Activated CD8-positive, alpha-beta T cell treated with anti-CD3 and anti-CD28 coated beads, Interleukin-2, amount 10 ng/mL, durations not matched to agents 7 days and 5 days (primary cell): ENCODE measurements around the gene POU2F3. TPM values are rescaled to one million over a fixed set of nuclear protein-coding genes. Genes with fewer than 3 reads are reported as not detected.

Experiments used
- ATAC-seq: fragments of 150-1000 bp; cut with Tn5 transposase; one replicate; pipeline ENCODE4 v1.10.0; 2021; ENCODE audit warnings: moderate library complexity
- CTCF ChIA-PET: fragments of 350-600 bp; sonication (Branson Sonifier 250); formaldehyde crosslinking; loops from one replicate; lab custom pipeline; 2021; ENCODE audit warnings: antibody characterized with exemption; lab: Charles Lee
- POLR2A ChIA-PET: fragments of 350-600 bp; sonication (Branson Sonifier 250); formaldehyde crosslinking; loops from one replicate; lab custom pipeline; 2021; ENCODE audit warnings: antibody characterized with exemption; lab: Charles Lee
- DNase-seq: peaks from one replicate; pipeline ENCODE4 v3.0.0-alpha.2; 2020
- H3K27ac Mint-ChIP-seq: one replicate; pipeline ENCODE4 v1.8.0; 2021; ENCODE audit warnings: mild to moderate bottlenecking, mixed read lengths
- H3K27me3 Mint-ChIP-seq: one replicate; pipeline ENCODE4 v1.8.0; 2021; ENCODE audit warnings: low read depth, mixed read lengths
- H3K36me3 Mint-ChIP-seq: one replicate; pipeline ENCODE4 v1.8.0; 2021; ENCODE audit warnings: low read depth, mixed read lengths
- H3K4me1 Mint-ChIP-seq: one replicate; pipeline ENCODE4 v1.8.0; 2021; ENCODE audit warnings: low read depth, mixed read lengths
- H3K4me3 Mint-ChIP-seq: one replicate; pipeline ENCODE4 v1.8.0; 2021; ENCODE audit warnings: mild to moderate bottlenecking, mixed read lengths
- H3K9me3 Mint-ChIP-seq: one replicate; pipeline ENCODE4 v1.8.0; 2022; ENCODE audit warnings: mixed read lengths; ENCODE audit not compliant: insufficient read depth
- total RNA-seq, 2 experiments: library from RNA; stranded (reverse); gene quantifications; one replicate each; pipeline ENCODE4 v1.2.3, GENCODE V29; 2021

POU2F3 gene
- total RNA-seq, 2 experiments from 2014 or later: not detected

DNA sequence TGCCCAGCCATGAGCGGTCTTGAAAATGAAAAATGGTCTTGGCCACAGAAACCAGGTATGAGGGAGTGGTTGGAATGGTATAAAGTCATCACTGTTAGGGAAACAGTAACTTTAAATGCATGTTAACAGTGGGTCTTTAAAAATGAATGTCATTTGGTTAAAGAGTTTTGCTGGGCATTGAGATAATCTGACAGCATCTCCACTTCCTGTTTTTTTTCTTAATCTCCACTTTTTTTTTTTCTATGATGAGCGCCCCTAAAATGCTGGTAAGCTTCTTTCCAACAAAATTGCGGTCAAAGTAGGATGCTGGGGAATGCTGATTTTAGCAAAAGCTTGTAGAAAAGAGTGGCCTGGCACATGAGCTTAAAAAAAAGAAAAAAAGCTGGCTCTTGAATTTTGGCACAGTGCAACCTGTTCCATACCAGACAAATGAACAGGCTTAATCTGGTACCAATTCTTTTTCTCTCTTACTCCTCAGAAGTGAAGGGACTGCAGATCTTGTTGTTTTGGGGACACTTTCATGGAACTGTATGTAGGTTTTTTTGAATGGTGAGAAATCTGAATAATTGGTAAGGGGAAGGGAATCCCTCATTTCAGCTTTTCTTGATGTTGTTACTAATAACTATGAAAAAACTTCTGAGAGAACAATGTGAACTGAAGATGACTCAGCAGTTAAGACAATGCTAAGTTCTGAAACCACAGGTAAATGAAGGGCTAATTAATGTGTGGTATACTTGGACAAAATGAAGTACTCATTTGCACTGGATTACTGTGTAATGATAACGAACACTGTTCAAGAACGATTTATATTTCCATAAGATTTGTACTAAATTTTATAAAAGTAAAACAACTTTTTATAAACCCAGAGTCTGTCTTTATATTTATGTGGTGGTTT lies 93.1 kb downstream of the POU2F3 start:
- no peak for DNase-seq
- ChIA-PET CTCF (interaction anchor here (0.9 to 1.2 kb wide), 3 partner anchors 17 to 352 kb away, joined by 3 read pairs; no protein-coding TSS in a partner anchor), POLR2A (no interaction called here)
- ATAC-seq: no peak
- peaks cover 2% of the 10 kb centered on the region for H3K36me3 Mint-ChIP-seq
- H3K4me3 Mint-ChIP-seq: no peak overlapping the region
- H3K27ac Mint-ChIP-seq: no peak overlapping the region
- H3K9me3 Mint-ChIP-seq: no peaks in the 10 kb centered on the region
- peaks cover 16% of the 10 kb centered on the region for H3K4me1 Mint-ChIP-seq
- H3K27me3 Mint-ChIP-seq: peaks cover 45% of the 10 kb centered on the region

DNA sequence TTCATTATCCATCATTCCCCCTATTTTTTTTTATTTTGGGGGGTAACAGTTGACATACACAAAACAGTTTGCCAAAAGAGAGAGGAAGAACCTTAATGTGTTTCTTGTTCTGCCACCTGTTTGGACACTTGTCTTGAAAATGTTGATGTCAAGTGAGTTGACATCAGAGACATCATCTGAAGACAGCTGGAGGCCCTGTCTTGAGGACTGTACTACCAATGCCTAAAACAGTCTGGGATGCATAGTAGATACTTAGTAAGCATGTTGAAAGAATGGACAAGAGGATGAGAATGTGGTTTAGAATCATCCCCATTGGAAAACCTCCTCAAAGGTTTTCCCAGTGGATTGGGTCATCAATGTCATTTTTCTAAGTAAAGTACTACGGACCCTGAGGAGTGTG lies 93.9 kb downstream of the POU2F3 start:
- peaks cover 47% of the 10 kb centered on the region for H3K27me3 Mint-ChIP-seq
- no peaks in the 10 kb centered on the region for H3K9me3 Mint-ChIP-seq
- CTCF ChIA-PET: interaction anchor here (0.7 to 1.9 kb wide), 8 partner anchors 7 to 351 kb away, joined by 3 to 8 read pairs (median 3); no protein-coding TSS in a partner anchor
- no peak overlapping the region for H3K4me3 Mint-ChIP-seq
- no peak overlapping the region for H3K27ac Mint-ChIP-seq
- peaks cover 20% of the 10 kb centered on the region for H3K4me1 Mint-ChIP-seq
- no peak for DNase-seq
- peaks cover 2% of the 10 kb centered on the region for H3K36me3 Mint-ChIP-seq
- POLR2A ChIA-PET: no interaction called here
- ATAC-seq: no peak

DNA sequence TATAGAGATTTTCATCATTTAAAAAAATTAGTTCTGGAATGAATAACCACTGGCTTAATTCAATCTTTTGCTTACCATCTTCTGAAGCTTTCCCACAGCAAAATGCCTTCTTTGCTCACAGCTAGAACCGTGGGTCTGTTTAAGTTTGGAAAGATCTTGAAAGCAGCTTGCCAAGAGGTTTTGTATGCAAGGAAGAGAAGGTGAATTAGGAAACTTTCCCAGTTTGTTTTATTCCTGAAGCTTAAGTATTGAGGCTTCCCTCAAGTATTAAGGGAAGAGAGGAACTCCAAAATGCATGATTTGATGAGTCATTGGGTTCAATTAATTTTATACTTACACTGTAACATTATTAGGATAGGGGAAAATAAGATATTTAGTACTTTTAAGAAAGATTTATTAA lies 94.4 kb downstream of the POU2F3 start:
- Mint-ChIP-seq H3K27ac (no peak overlapping the region), H3K27me3 (peaks cover 48% of the 10 kb centered on the region), H3K4me1 (peaks cover 21% of the 10 kb centered on the region), H3K36me3 (peaks cover 2% of the 10 kb centered on the region), H3K9me3 (no peaks in the 10 kb centered on the region), H3K4me3 (no peak overlapping the region)
- CTCF ChIA-PET: interaction anchor here (0.7 to 1.9 kb wide), 12 partner anchors 8 to 351 kb away, joined by 3 to 8 read pairs (median 4); no protein-coding TSS in a partner anchor
- POLR2A ChIA-PET: no interaction called here
- ATAC-seq (no peak), DNase-seq (no peak)

DNA sequence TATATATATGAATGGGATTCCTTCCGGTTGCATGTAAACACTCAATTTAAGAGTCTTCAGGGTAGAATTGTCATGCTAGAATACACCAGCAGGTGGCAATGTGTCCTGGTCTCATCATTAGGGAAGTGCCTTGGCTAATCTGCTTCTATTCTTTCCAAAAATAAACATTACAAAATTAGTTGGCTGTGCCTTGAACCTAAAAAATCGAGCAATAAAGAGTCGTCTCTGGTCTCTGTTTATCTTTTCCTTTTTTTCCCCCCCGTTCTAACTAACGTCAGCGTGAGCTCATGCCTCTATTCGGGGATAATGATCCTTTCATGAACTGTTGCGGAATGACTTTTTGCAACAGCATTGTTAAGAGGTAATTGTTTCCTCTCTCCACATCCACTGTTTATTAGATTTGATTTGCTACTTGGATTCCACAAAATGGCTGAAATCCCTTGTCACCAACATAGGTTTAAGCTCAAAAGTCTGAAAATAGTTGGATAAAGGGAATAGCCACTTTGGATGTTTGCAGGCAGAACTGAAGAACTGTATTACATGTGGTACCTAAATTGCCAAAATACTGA lies 95.0 kb downstream of the POU2F3 start:
- H3K27me3 Mint-ChIP-seq: peaks cover 49% of the 10 kb centered on the region
- H3K4me3 Mint-ChIP-seq: peak overlapping the region; percentile 55
- ATAC-seq (no peak), DNase-seq (peak; percentile 79)
- peaks cover 28% of the 10 kb centered on the region for H3K4me1 Mint-ChIP-seq
- no peaks in the 10 kb centered on the region for H3K9me3 Mint-ChIP-seq
- peaks cover 2% of the 10 kb centered on the region for H3K36me3 Mint-ChIP-seq
- ChIA-PET POLR2A (no interaction called here), CTCF (interaction anchor here (0.7 to 1.9 kb wide), 23 partner anchors 9 to 350 kb away, joined by 3 to 8 read pairs (median 3); partner anchors contain the start of genes GRIK4 and TLCD5)
- no peak overlapping the region for H3K27ac Mint-ChIP-seq

DNA sequence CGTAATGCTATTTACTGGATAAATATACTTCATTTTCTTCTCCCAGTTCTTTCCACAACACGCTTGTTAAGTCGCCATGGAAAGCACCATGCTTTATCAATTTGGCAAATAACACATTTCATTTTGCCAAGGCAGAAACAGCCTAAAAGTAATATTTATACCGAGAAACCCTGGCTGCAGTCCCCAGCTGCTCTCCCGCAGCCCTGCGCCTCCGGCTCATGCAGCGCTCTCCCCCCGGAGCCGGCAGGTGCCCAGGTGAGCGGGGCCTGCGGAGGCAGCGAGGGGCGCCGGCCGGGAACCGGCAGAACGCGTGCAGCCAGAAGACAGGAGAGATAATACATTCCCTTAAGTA lies 95.6 kb downstream of the POU2F3 start:
- no peaks in the 10 kb centered on the region for H3K9me3 Mint-ChIP-seq
- peak overlapping the region; percentile 56 for H3K4me3 Mint-ChIP-seq
- peaks cover 49% of the 10 kb centered on the region for H3K27me3 Mint-ChIP-seq
- H3K36me3 Mint-ChIP-seq: peaks cover 2% of the 10 kb centered on the region
- ATAC-seq (peak; percentile 28), DNase-seq (no peak)
- POLR2A ChIA-PET: no interaction called here
- H3K4me1 Mint-ChIP-seq: peaks cover 29% of the 10 kb centered on the region
- H3K27ac Mint-ChIP-seq: no peak overlapping the region
- CTCF ChIA-PET: interaction anchor here (0.7 to 1.9 kb wide), 21 partner anchors 9 to 350 kb away, joined by 3 to 8 read pairs (median 3); partner anchors contain the start of genes GRIK4 and TLCD5

DNA sequence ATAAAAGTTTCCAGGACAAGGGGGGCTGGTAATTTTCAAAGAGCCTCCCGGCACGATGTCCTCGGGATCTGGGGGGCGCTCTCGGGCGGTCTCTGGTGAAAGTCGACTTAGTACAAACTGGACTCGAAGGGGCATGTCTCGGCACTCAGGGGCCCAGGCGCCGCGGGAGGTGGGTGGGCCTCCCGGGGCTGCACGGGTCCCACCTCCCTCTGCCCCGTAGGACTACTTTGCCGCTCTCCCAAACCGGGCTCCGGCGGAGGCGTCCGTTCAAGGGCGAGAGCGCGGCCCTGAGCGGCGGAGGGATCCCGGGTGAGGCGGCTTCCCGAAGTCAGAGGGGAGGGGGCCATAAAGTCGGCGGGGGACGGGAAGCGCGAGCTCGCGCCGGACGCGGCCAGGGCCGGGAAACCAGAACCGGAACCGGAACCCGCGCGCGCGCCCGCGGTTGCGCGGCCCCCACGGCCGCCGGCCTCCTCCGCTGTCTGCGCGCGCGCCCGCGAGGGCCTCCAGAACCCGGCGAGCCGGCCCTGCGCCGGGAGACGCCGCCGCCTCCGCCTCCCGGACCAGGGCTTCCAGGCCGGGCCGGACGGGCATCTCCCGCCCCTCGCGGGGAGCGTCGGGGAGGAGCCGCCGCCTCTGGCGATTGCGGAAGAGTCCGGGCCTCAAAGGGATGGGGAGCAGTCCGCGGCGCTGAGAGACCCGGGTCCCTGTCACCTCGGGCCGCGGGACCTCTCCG lies 96.1 kb downstream of the POU2F3 start, which contains the start of gene ARHGEF12:
ARHGEF12 (plus strand) TSS at position 506 of the 733 bp plus-strand sequence. CDS start 831 bp downstream, outside the sequence.
- H3K9me3 Mint-ChIP-seq: no peaks in the 10 kb centered on the region
- peaks cover 51% of the 10 kb centered on the region for H3K27me3 Mint-ChIP-seq
- peaks cover 2% of the 10 kb centered on the region for H3K36me3 Mint-ChIP-seq
- ATAC-seq (peak; percentile 74), DNase-seq (peak; percentile 79)
- peak within 1 kb of the TSS; percentile 85 for H3K4me3 Mint-ChIP-seq
- ChIA-PET POLR2A (no interaction called here), CTCF (interaction anchor here (0.7 to 1.9 kb wide), 10 partner anchors 9 to 153 kb away, joined by 3 to 6 read pairs (median 4); partner anchors contain the start of gene TLCD5)
- H3K27ac Mint-ChIP-seq: peak within 1 kb of the TSS; percentile 70
- peaks cover 29% of the 10 kb centered on the region for H3K4me1 Mint-ChIP-seq

DNA sequence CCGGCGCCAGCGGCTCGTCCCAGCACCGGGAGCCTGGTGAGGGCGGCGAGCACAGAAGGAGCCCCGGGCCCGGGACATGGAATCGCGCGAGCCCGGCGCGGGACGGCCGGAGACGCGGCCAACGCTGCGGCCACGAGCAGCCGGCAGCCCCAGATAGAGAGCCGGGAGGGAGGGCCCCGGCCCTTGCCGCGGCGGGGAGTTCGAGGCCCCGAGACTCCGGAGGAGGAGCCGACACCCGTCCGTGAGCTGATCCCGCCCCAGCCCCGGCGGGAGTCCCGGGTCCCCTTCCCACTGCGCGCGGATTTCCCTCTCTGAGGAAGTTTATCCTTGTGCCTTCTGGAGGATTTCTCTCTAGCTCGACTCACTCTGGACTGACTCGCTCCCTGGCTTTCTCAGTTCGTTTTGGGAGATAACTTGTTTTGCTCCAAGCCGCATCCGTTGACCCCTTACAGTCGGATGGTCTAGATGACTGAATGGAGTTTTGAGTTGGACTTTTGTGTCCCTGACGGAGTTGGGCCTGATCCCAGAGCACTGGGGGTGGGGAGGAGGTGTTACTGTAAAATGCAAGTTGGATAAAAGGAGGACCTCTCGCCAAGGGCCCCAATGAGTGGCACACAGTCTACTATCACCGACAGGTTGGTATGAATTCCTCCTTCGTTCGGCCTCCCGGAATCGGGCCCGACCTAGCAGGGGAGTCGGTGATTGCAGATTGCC lies 96.9 kb downstream of the POU2F3 start:
- peaks cover 52% of the 10 kb centered on the region for H3K27me3 Mint-ChIP-seq
- peak; percentile 40 for DNase-seq
- H3K36me3 Mint-ChIP-seq: peaks cover 2% of the 10 kb centered on the region
- ATAC-seq: peak; percentile 64
- CTCF ChIA-PET: interaction anchor here (0.7 to 1.7 kb wide), 3 partner anchors 10 to 120 kb away, joined by 3 to 5 read pairs (median 3); no protein-coding TSS in a partner anchor
- POLR2A ChIA-PET: no interaction called here
- H3K4me1 Mint-ChIP-seq: peaks cover 32% of the 10 kb centered on the region
- no peaks in the 10 kb centered on the region for H3K9me3 Mint-ChIP-seq
- H3K4me3 Mint-ChIP-seq: peak overlapping the region; percentile 85
- peak overlapping the region; percentile 70 for H3K27ac Mint-ChIP-seq

DNA sequence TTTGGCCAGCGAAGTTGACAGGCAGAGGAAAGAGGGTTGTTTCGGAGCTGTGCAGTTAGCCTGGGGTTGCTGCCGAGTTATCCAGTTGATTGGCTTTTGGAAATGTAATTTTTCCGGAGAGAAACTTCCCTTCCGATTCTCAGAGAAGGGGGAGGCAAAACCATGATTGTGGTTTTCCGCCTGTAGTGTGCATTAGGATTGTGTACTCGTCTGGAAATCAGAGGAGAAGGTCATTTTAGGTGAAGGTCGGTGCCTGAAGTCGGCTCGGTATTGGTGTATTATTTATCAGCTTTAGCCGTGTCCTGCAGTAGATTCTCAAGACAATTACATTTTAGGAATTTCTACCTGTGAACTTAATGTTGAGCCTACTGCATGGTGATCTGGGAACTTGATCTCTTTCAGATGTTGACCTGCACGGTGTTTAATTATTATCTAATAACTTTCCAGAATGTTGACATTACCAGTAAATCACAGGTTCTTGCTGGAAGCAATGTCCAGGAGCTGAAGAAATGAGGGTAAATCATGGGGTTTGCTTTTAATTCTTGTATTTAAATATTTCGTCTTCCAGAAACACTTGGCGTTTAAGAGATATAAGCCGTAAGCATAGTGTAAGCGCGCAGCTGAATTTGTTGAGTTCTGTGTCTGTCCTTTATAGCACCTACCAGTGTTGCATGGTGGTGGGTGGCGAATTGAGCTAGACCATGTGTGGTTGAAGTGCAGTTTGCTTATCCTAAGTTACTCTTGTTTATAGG lies 97.6 kb downstream of the POU2F3 start:
- ChIA-PET POLR2A (interaction anchor here (0.6 kb wide), 1 partner anchor 955 kb away, joined by 3 read pairs; no protein-coding TSS in a partner anchor), CTCF (interaction anchor here (1.3 kb wide), 1 partner anchor 101 kb away, joined by 3 read pairs; no protein-coding TSS in a partner anchor)

DNA sequence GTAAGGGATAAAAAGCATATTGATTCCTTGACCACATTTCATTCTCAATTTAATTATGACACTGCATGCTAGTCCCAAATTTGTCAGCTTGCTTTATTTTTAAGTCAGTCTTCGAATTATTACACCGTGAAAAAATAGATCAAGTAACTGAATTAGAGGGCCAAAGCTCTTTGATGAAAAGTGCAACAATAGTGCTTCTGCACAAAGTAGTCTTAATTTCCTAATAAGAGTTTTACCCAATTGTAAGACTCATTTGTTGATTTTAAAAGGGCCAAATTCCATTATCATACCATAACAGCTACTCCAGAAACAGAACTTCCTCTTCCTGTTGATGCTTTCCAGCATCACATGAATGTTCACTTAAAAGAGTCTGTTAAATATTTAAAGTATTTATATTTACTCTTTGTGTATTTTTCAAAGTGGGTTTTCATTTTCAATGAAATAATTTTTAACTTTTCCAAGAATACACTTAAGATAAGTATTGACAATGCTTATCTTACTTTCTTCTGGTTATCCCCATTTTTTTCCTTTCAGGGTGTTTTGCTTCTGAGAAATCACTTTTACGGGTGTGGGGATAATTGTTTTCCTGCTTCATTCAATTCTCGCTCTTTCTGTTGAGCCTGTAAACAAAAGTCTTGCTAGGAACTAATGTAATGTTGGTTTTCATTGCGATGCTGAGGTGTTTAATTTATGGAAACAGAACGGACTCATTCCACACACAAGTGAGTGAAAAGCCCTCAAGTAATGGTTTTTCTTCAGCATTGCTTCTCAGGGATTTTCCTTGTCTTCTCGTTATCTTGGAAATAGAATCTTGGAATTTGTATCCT lies 98.4 kb downstream of the POU2F3 start:
- CTCF ChIA-PET: interaction anchor here (1.3 kb wide), 1 partner anchor 102 kb away, joined by 3 read pairs; no protein-coding TSS in a partner anchor

More for the DNA sequence above, 97.6 kb downstream of the POU2F3 start:
- H3K27me3 Mint-ChIP-seq: peaks cover 58% of the 10 kb centered on the region
- peaks cover 6% of the 10 kb centered on the region for H3K36me3 Mint-ChIP-seq
- no peak for ATAC-seq
- H3K27ac Mint-ChIP-seq: no peak overlapping the region
- H3K4me1 Mint-ChIP-seq: peaks cover 35% of the 10 kb centered on the region
- H3K4me3 Mint-ChIP-seq: peak overlapping the region; percentile 85
- H3K9me3 Mint-ChIP-seq: peaks cover 5% of the 10 kb centered on the region
- no peak for DNase-seq

More for the DNA sequence above, 98.4 kb downstream of the POU2F3 start:
- peaks cover 35% of the 10 kb centered on the region for H3K4me1 Mint-ChIP-seq
- H3K4me3 Mint-ChIP-seq: peak overlapping the region; percentile 85
- peaks cover 6% of the 10 kb centered on the region for H3K36me3 Mint-ChIP-seq
- peaks cover 6% of the 10 kb centered on the region for H3K9me3 Mint-ChIP-seq
- no peak for DNase-seq
- POLR2A ChIA-PET: interaction anchor here (0.6 kb wide), 1 partner anchor 956 kb away, joined by 3 read pairs; no protein-coding TSS in a partner anchor
- no peak overlapping the region for H3K27ac Mint-ChIP-seq
- H3K27me3 Mint-ChIP-seq: peaks cover 53% of the 10 kb centered on the region
- no peak for ATAC-seq
